ENCODE data around the gene PCDHGC4. TPM values are rescaled to one million over a fixed set of nuclear protein-coding genes. Genes with fewer than 3 reads are reported as not detected.
A peak's percentile ranks its signal among the peaks of the same experiment; 100 is the strongest.

Gene PCDHGC4
- total RNA-seq, 1 donor from 2014 or later, result 1.8 TPM

DNA sequence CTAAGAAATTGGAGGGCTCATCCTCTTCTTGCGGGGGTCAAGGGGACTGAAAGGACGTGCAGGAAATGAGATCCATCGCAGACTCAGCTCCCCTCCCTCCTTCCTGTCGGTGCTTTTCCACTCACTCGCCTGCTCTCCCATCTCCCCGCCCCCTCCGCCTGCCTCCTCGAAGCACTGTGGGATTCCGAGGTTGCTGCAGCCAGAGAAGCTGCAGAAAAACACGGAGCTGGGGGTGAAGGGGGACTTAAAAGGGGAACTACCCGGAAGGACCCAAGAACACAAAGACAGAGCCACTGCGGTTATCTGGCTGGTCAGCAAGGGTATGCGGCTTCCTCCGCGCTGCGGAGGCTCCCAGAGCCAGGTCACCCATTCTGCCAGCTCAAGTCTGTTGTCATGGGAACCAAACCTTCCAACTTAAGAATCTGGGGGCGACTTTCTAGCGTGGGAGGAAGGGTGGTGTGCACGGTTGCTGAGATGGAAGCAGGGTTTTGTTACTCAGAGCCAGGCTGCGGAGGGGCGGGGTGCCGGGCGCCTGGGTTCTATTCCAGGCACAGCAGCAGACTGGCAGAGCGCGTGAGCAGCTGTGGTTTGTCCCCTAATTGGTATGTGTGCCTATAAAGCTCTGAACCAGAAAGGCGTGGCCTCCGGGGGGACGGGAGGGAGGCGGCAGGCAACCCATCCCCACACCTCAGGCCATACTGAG is 28.9 kb downstream of the PCDHGC4 start:
- Histone ChIP-seq H3K27me3 (ENCODE audit: low read depth) (no peaks in the 10 kb centered on the region), H3K36me3 (peaks cover 39% of the 10 kb centered on the region), H3K9me3 (replicated peaks) (no peaks in the 10 kb centered on the region), H3K4me1 (peaks cover 80% of the 10 kb centered on the region), H3K4me3 (peak overlapping the region; percentile 69), H3K27ac (replicated peaks) (peak overlapping the region; percentile 90)
- DNase-seq, result peak; percentile 82
- intact Hi-C loops (cut with micrococcal nuclease), result no loop called here
- TF ChIP-seq, protein P1, sequence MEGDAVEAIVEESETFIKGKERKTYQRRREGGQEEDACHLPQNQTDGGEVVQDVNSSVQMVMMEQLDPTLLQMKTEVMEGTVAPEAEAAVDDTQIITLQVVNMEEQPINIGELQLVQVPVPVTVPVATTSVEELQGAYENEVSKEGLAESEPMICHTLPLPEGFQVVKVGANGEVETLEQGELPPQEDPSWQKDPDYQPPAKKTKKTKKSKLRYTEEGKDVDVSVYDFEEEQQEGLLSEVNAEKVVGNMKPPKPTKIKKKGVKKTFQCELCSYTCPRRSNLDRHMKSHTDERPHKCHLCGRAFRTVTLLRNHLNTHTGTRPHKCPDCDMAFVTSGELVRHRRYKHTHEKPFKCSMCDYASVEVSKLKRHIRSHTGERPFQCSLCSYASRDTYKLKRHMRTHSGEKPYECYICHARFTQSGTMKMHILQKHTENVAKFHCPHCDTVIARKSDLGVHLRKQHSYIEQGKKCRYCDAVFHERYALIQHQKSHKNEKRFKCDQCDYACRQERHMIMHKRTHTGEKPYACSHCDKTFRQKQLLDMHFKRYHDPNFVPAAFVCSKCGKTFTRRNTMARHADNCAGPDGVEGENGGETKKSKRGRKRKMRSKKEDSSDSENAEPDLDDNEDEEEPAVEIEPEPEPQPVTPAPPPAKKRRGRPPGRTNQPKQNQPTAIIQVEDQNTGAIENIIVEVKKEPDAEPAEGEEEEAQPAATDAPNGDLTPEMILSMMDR (IDR thresholded peaks at IDR 0.05; ENCODE audit: borderline replicate concordance), result no peak

DNA sequence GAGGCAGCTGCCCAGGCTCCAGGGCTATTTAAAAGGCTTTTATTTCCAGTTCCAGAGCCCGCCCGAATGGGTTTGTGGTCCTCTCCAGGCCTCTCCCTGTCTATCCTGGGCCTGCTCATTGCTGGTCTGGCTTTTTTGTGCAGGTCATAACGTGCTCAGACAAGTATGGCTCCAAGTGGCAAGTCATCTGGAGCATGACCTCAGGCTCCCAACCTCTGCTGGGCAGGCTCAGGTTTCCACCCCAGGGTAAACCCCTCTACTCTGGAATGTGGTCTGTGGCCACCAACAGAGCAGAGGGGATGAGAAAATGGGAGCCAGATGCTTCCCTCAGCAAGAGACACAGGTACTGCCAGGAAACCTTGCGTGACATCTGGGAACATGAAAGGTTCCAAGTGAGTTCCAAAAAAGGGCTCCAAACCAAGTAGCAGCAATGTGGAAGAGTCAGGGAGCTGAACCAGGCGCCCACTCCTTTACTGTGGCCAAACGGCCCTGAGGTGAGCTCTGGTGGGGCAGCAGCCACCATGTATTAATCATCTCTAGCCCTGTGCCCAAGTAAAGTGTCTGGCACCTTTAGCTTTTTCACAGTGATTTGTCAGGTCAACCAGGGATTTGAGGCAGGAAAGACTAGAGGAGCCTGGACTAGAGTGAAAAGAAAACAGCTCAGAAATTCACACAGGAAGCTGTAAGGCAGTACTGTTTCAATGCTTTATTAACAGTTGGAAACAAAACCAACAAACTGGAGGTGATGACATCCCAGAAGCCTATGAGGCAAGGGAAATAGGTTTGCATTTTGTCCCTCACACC is 29.7 kb downstream of the PCDHGC4 start:
- DNase-seq, result no peak

DNA sequence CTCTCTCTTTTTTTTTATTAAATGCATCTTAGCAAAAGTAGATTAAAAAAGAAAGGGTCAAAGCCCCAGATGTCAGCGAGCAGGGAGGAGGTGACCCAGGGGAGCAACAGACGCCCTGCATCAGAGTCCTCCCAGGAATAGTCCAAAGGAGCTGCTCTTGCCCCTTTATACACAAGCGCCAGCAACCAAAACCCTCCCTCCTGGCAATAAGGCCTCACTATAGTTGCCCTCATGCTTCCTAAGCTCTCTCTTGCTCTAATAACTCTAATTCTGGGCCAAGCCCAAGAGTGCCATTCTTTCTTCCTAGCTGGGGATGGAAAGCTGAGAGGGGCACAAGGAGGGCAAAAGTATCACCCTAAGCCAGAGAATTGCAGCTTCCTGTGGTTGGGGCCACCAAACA is 30.3 kb downstream of the PCDHGC4 start:
- H3K27me3 ChIP-seq (ENCODE audit: low read depth), result no peaks in the 10 kb centered on the region
- intact Hi-C loops (cut with micrococcal nuclease), result no loop called here
- no peak for DNase-seq
- H3K4me3 ChIP-seq, result no peak overlapping the region
- H3K9me3 ChIP-seq (replicated peaks), result no peaks in the 10 kb centered on the region
- peaks cover 80% of the 10 kb centered on the region for H3K4me1 ChIP-seq
- peaks cover 33% of the 10 kb centered on the region for H3K36me3 ChIP-seq
- H3K27ac ChIP-seq (replicated peaks), result peak overlapping the region; percentile 90
- TF ChIP-seq, protein P1 (IDR thresholded peaks at IDR 0.05; ENCODE audit: borderline replicate concordance), result no peak

More for the DNA sequence above, 29.7 kb downstream of the PCDHGC4 start:
- TF ChIP-seq, protein P1 (IDR thresholded peaks at IDR 0.05; ENCODE audit: borderline replicate concordance), result no peak
- Histone ChIP-seq H3K27me3 (ENCODE audit: low read depth) (no peaks in the 10 kb centered on the region), H3K4me1 (peaks cover 80% of the 10 kb centered on the region), H3K36me3 (peaks cover 39% of the 10 kb centered on the region), H3K27ac (replicated peaks) (peak overlapping the region; percentile 90), H3K9me3 (replicated peaks) (no peaks in the 10 kb centered on the region), H3K4me3 (peak overlapping the region; percentile 69)
- intact Hi-C loops (cut with micrococcal nuclease), result no loop called here

DNA sequence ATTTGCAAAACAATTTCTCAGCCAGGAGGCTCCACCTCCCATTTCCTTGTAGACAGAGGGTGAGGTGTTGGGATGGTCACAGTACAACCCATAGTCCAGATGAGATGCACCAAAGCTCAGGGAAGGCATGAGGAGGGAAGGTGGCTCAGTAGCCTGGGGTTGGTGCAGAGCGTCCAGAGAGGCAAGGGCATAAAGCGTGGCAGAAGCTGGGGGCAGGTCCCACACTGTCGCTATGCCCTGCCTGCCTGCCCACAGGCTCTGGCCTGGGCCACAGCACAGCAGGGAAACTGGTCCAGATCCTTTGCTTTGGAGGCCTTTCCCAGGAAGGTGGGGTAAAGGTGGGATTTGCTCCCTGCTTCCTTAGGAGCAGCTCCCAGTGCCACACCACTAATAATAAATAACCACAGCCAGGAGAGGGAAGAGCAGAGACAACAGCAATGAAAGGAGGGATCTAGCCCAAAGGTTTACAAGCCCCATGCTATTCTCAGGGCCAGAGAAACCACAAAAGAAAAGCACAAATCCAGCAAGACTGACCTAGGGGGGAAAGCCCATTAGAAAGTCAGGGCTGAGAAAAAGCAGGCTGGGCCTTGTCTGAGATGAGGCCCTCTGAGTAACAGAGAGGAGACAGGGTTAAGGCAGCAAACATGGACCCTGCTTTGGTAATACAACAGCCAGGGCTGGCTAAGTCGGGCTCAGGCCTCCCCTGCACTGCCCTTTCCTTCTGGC is 31.3 kb downstream of the PCDHGC4 start:
- H3K4me3 ChIP-seq, result no peak overlapping the region
- DNase-seq, result no peak
- H3K4me1 ChIP-seq, result peaks cover 87% of the 10 kb centered on the region

DNA sequence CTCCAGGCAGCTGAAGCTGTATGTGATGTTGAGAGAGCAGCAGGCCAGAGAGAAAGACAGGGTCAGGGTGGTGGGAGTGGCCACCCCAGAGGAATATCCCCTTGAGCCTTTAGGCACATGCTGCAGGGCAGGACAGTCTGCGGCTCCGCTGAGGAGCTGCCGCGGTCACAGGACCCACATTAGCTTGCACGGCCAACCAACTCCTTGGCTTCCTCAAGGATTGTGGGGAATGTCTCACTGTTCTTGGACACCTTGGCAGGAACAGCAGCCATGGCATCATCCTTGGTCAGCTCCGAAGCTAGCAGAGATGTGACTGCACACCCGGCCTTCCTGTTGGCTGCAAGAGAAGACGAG is 31.8 kb downstream of the PCDHGC4 start:
- TF ChIP-seq, protein P1 (IDR thresholded peaks at IDR 0.05; ENCODE audit: borderline replicate concordance), result no peak
- H3K9me3 ChIP-seq (replicated peaks), result no peaks in the 10 kb centered on the region
- peak overlapping the region; percentile 90 for H3K27ac ChIP-seq (replicated peaks)
- H3K4me1 ChIP-seq, result peaks cover 93% of the 10 kb centered on the region
- no peaks in the 10 kb centered on the region for H3K27me3 ChIP-seq (ENCODE audit: low read depth)
- H3K4me3 ChIP-seq, result no peak overlapping the region
- intact Hi-C loops (cut with micrococcal nuclease), result no loop called here
- peaks cover 20% of the 10 kb centered on the region for H3K36me3 ChIP-seq
- DNase-seq, result no peak

More for the DNA sequence above, 31.3 kb downstream of the PCDHGC4 start:
- intact Hi-C loops (cut with micrococcal nuclease), result no loop called here
- Histone ChIP-seq H3K27me3 (ENCODE audit: low read depth) (no peaks in the 10 kb centered on the region), H3K36me3 (peaks cover 26% of the 10 kb centered on the region), H3K27ac (replicated peaks) (peak overlapping the region; percentile 90), H3K9me3 (replicated peaks) (no peaks in the 10 kb centered on the region)
- TF ChIP-seq, protein P1 (IDR thresholded peaks at IDR 0.05; ENCODE audit: borderline replicate concordance), result no peak
